GM20431 (cell line): ENCODE data around the gene PLET1.

Experiments used
- in situ Hi-C: fragments of 300-500 bp; cut with MseI, MboI; formaldehyde crosslinking; loops from one replicate; pipeline ENCODE4 v1.15.0; 2020; ENCODE audit warnings: low sequenced_read_pairs; ENCODE audit not compliant: unreplicated experiment

PLET1 gene

GRCh38 chr11:112288021-112288420, 27.4 kb upstream of the PLET1 start:
- in situ Hi-C loops: loop anchor here (10.0 kb wide), 1 partner anchor 63 kb away; the partner anchor contains the start of gene PTS

DNA sequence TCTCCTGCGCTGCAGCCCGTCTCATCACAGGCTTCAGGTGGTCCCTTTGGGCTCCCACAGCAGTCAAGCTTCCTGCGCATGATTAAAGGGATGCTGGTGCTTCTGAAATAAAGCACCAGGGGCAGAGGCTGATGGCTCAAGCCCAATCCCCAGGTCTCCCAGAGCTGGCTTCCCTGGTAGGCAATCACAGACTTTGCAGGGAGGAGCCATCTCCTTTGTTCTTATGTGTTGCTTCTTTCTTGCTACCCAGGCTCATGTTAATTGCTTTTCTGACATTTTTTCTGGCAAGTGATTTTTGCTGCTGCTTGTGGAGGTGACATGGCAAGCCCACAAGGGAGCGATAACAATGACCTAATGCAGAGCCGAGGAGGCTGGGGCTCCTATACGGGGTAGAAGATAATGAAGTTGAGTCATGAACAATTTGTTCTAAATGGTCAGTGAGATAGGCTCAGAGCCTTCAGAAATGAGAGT, 25.2 kb upstream of the PLET1 start:
- in situ Hi-C loops: loop anchor here (10.0 kb wide), 1 partner anchor 61 kb away; the partner anchor contains the start of gene PTS

DNA sequence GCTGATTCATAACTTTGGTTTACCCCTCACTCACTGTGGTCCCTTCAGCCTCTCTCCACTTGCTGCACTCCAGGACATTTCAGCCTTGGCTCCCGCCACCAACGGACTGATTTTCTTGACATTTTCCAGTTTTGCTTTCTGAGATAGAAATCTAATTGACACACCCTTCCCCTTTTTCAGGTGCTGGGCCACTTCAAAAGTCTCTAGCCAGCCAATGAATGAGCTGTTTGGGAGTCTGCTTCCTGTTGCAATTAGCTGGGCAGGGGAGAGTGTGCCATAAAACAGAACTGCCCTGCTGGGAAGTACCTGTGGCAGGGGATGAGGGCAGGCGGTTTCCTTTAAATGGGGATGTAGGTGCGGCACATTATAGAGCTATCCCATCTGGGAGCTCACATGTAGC, 21.1 kb upstream of the PLET1 start:
- in situ Hi-C loops: loop anchor here (10.0 kb wide), 1 partner anchor 57 kb away; the partner anchor contains the start of gene PTS

GRCh38 chr11:112280268-112281126, 19.8 kb upstream of the PLET1 start:
- in situ Hi-C loops: loop anchor here (10.0 kb wide), 1 partner anchor 56 kb away; the partner anchor contains the start of gene PTS

GRCh38 chr11:112279901-112280267, 19.2 kb upstream of the PLET1 start:
- in situ Hi-C loops: loop anchor here (10.0 kb wide), 1 partner anchor 55 kb away; the partner anchor contains the start of gene PTS

DNA sequence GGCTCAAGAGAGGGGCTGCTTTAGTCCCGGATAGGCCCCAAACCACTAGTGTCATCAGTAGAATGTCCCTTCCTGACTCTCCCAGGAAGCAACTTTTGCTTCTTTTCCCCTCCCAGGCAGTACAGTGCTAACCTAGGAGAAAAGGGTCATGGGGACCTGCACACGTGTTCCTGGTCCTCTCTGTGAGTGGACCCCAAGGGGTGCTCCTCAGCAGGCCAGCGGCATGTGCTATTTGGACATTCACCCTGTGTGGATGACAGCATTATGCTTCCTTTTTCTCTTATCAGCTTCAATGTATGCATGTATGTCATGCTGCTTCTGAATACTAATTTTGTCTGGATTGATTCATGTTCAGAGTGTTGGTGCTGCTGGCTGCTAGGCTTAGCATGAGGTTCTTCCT, 18.1 kb upstream of the PLET1 start:
- in situ Hi-C loops: no loop called here

- in situ Hi-C loops: no loop called here
Measured at GRCh38 chr11:112277941-112278340, 17.3 kb upstream of the PLET1 start.

- in situ Hi-C loops: no loop called here
Measured at GRCh38 chr11:112277029-112277428, 16.4 kb upstream of the PLET1 start.

DNA sequence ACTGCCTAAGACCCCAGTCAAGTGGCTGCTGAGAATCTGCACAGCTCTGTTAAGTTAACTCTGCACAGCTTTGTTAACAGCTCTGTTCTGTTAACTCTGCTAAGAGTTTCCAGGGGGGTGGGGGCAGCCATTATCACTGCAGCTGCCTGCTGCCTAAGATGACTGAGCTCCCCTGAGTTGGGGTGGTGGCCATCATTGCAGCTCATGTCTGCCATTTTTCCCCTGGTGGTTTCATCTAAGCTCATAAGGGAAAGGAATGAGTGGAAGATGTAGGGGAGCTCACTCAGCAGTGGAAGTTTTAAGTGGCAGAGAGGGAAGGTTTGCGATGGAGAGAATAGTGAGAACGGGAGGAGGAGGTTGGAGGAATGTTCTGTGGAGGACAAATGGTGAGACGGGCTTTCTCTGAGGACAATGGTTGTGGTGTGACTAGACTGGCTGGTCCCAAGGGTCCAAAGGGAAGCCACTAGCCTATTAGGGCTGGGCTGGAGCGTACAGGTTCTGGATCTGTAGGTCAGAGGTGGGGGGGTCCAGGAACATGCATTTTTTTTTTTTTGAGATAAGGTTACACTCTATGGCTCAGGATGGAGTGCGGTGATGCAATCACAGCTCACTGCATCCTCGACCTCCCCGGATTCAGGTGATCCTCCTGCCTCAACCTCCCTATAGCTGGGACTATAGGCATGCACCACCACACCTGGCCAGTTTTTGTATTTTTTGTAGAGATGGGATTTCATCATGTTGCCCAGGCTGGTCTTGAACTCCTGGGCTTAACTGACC, 13.5 kb upstream of the PLET1 start:
- in situ Hi-C loops: no loop called here

DNA sequence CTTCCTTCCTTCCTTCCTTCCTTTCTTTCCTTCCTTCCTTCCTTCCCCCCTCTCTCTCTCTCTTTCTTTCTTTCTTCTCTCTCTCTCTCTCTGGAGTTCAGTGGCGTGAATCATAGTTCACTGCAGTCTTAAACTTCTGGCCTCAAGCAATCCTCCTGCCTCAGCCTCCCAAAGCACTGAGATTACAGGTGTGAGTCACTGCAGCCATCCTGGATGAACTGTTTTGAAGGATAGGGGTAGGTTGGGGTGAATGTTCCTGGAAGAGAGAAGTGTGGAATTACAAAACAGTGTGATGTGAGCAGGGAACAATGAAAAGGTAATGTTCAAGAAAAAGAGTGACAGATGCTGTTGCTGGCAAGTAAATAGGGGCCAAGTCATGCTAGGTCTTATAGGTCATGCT, 12.4 kb upstream of the PLET1 start:
- in situ Hi-C loops: no loop called here

DNA sequence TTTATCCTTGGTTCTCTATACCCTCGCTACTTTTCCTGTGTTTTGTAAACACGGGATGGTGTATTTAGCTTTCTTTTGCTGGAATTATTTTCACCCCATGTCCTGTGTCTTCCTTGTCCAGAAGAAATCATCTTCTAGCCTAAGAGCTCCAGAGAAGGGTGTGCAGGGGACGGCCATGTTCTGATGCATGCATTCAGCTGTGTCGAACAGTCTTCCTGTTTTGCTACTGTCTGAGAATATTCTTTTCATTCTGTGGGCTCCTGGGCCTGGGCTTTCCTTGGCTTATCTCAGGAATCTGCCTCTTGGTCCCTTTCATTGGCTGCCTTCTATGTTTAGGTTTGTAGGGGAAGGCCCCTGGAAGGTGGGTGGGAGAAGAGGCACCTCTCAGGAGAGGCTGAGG, 10.6 kb upstream of the PLET1 start:
- in situ Hi-C loops: no loop called here

GRCh38 chr11:112270551-112271180, 10.0 kb upstream of the PLET1 start:
- in situ Hi-C loops: no loop called here

DNA sequence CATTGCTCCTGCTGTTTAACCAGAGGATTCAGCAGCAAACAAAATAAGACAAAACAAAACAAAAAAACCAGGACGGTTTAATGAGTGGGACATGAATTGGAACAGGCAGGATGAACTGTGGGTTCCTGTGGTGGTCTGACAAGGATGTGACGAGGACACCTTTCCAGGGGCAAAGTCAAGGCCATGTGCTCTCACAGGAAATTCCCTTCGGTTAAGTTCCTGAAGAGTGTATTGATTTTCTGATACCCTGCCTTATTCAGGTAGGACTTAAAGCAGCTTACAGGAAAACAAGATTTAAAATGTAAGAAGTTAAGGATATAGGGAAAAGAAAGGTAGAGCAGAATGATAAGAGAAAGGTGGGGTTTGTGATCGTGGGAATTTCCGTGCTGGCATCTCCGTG, 8.5 kb upstream of the PLET1 start:
- in situ Hi-C loops: no loop called here

DNA sequence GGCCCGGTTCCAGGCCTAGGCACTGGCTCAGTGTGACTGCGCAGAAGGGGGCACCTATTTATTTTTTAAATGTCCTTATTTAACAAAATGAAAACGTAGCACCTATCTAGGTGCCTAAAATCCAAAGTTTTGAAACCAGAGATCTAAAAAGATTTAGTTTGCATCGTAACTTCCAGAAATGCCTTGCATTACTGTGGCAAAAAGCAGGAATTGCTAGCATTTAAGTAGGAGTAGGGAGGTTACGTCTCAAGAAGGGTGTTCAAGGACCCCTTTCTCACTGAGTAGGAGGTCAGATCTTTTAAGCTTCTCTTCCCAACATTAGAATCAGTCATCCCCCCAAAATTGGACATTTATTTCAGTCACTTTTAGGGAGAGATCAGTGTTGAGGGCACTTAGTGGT, 7.7 kb upstream of the PLET1 start:
- in situ Hi-C loops: no loop called here

GRCh38 chr11:112267188-112267591, 6.5 kb upstream of the PLET1 start:
- in situ Hi-C loops: no loop called here

GRCh38 chr11:112266410-112266778, 5.7 kb upstream of the PLET1 start:
- in situ Hi-C loops: no loop called here

GRCh38 chr11:112265659-112266409, 5.2 kb upstream of the PLET1 start:
- in situ Hi-C loops: no loop called here

- in situ Hi-C loops: no loop called here
Measured at GRCh38 chr11:112255067-112255720, 5.5 kb downstream of the PLET1 start.

DNA sequence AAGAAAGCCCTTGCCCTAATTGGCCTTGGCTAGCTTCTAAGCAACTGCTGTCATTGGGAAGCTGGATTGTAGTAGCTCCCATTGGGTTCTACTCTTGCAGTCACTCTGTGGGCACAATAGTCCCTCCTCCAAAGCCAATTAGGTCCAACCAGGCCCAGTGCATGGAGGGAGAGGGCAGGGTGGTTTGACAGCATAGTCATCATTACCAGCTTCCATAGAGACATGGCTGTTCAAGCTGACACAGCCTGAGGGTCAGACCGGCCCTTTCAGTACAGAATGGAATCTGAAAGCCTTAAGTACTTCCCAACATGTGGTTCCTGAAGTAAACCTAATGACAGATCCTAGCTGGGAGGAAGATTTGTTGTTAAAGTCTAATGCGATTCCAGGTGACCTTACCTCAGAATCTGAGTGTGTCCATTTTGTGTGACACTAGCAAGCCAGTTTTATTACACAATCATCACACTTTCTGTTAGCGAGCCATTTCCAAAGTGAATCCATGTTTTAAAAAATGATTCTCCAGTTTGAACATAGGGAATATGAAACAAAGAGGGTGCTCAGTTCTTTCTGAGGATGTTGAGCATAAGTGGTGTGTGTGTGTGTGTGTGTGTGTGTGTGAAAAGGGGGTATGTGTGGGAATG, 6.9 kb downstream of the PLET1 start:
- in situ Hi-C loops: no loop called here
